Spleen (tissue), 11 donors: ENCODE results near the gene RSAD1. TPM values are rescaled to one million over a fixed set of nuclear protein-coding genes. Genes with fewer than 3 reads are reported as not detected.

Experiments
- DNase-seq: peaks from one replicate; pipeline ENCODE4 v3.0.0-alpha.2; 2020
- H3K27ac ChIP-seq, 8 donors: fragments of 200-600 bp; sonication (generic) in 7 of 8; 1 replicate in 4 of 8; 2 replicates in 4 of 8; pipeline versions ENCODE4 v1.5.0 to v1.8.0; 2016 to 2021; ENCODE audit warnings: inconsistent platforms in 4 of 8, mild to moderate bottlenecking in 4 of 8, moderate library complexity in 1 of 8
- H3K27me3 ChIP-seq, 7 donors: fragments of 200-600 bp; sonication (generic) in 6 of 7; replicated peaks in 1 of 7; 1 replicate in 4 of 7; 2 replicates in 3 of 7; pipeline versions ENCODE4 v1.5.0 to v1.8.0; 2016 to 2021; ENCODE audit warnings: inconsistent platforms in 3 of 7, mild to moderate bottlenecking in 1 of 7
- H3K36me3 ChIP-seq, 6 donors: fragments of 200-600 bp; sonication (generic) in 5 of 6; 1 replicate in 4 of 6; 2 replicates in 2 of 6; pipeline versions ENCODE4 v1.5.0 to v1.8.0; 2016 to 2021; ENCODE audit warnings: inconsistent platforms in 2 of 6
- H3K4me1 ChIP-seq, 6 donors: fragments of 200-600 bp; sonication (generic) in 5 of 6; 1 replicate in 3 of 6; 2 replicates in 3 of 6; pipeline versions ENCODE4 v1.5.0 to v1.8.0; 2016 to 2021; ENCODE audit warnings: inconsistent platforms in 3 of 6
- H3K4me3 ChIP-seq, 8 donors: fragments of 200-600 bp; sonication (generic) in 7 of 8; 1 replicate in 4 of 8; 2 replicates in 4 of 8; pipeline versions ENCODE4 v1.5.0 to v1.8.0; 2016 to 2021; ENCODE audit warnings: inconsistent platforms in 4 of 8, mild to moderate bottlenecking in 4 of 8, moderate library complexity in 2 of 8
- H3K9me3 ChIP-seq, 8 donors: fragments of 200-600 bp; sonication (generic) in 7 of 8; 1 replicate in 4 of 8; 2 replicates in 4 of 8; pipeline versions ENCODE4 v1.5.0 to v1.8.0; 2016 to 2021; ENCODE audit warnings: inconsistent platforms in 4 of 8
- CTCF ChIP-seq, 11 experiments: fragments of 200-600 bp in 7 of 11; fragments of 450-650 bp in 4 of 11; sonication (generic) in 4 of 11; IDR thresholded peaks in 8 of 11; conservative IDR thresholded peaks in 3 of 11; 1 replicate in 7 of 11; 2 replicates in 4 of 11; pipeline versions ENCODE4 v1.4.0 to v1.8.0; 2016 to 2021; ENCODE audit warnings: antibody characterized with exemption in 11 of 11, inconsistent platforms in 4 of 11, mild to moderate bottlenecking in 1 of 11
- POLR2A ChIP-seq, 3 donors: fragments of 450-650 bp; IDR thresholded peaks; one replicate each; pipeline ENCODE4 v1.5.1; 2017; ENCODE audit warnings: antibody characterized with exemption in 3 of 3, mild to moderate bottlenecking in 1 of 3
- POLR2AphosphoS5 ChIP-seq, 3 donors: sonication (generic); formaldehyde crosslinking; IDR thresholded peaks; one replicate each; pipeline ENCODE4 v1.5.1; 2017; ENCODE audit warnings: antibody characterized with exemption in 3 of 3
- WGBS, 5 donors: extraction: QIAGEN DNeasy Blood & Tissue Kit in 3 of 5; methylation state at CpG; one replicate each; pipeline versions ENCODE4 v1.1.5 to v1.1.7; 2013 to 2018; 5-methylcytosine and 5-hydroxymethylcytosine counted together
- intact Hi-C: fragments of 100-400 bp; cut with DNase I; formaldehyde crosslinking; loops from one replicate; pipeline ENCODE4 v1.15.0; 2023; ENCODE audit warnings: low total_unique reads
- polyA plus RNA-seq, 3 donors: library from polyadenylated mRNA; stranded (reverse); fragments of 200-250 nt; gene quantifications; one replicate each; pipeline ENCODE4 v1.2.1, GENCODE V29; 2013
- total RNA-seq, 7 donors: library from RNA; depleted of rRNA in 3 of 7; stranded (reverse); fragments of >200 nt in 3 of 7; fragmentation: NEBNext Ultra II Directional in 4 of 7; extraction: Animal tissue kit (Norgen Biotek cat#: 25700) in 4 of 7; gene quantifications; one replicate each; pipeline versions ENCODE4 v1.1.0 to v1.2.1, GENCODE V29; 2016 to 2021
- donor health status: healthy with polysubstance abuse.
- donor health status: DM: no; HTN: no; CAD: no; lungs with moderate emphysema.
- donor health status: DM: no; HTN: no; CAD: no.
- donor health status: Bipolar disorder and iron deficiency.
- donor health status: healthy.
- donor health status: DM: no; HTN: no; CAD: no.
- donor health status: DM: yes; HTN: yes; CAD: no.

RSAD1 gene
- total and polyA plus RNA-seq, 10 donors = 24.1 to 56.2 (median 38.8) TPM

- Histone ChIP-seq H3K36me3 (no peaks in the 10 kb centered on the region), H3K4me3 (no peak overlapping the region), H3K4me1 (no peaks in the 10 kb centered on the region), H3K9me3 (no peaks in the 10 kb centered on the region), H3K27me3 (no peaks in the 10 kb centered on the region), H3K27ac (no peak overlapping the region)
- no peak for DNase-seq
- 93 to 100% (median 95%) methylated on average over 2 of the region's 2 CpGs for WGBS, 5 donors
- TF ChIP-seq CTCF (IDR thresholded peaks at IDR 0.05 in 8 of 11, conservative IDR thresholded peaks at IDR 0.05 in 3 of 11) (no peak), POLR2A (IDR thresholded peaks at IDR 0.05) (no peak), POLR2AphosphoS5 (IDR thresholded peaks at IDR 0.05) (no peak)
- intact Hi-C loops = no loop called here
Measured at GRCh38 chr17:50499721-50500120, 21.1 kb downstream of the RSAD1 start.

- Histone ChIP-seq H3K9me3 (no peaks in the 10 kb centered on the region), H3K4me1 (no peaks in the 10 kb centered on the region), H3K27ac (no peak overlapping the region), H3K4me3 (no peak overlapping the region), H3K36me3 (no peaks in the 10 kb centered on the region), H3K27me3 (no peaks in the 10 kb centered on the region)
- 28 to 46% (median 37%) methylated on average over 5 of the region's 5 CpGs for WGBS, 5 donors
- TF ChIP-seq POLR2AphosphoS5 (IDR thresholded peaks at IDR 0.05) (no peak), POLR2A (IDR thresholded peaks at IDR 0.05) (no peak), CTCF (IDR thresholded peaks at IDR 0.05 in 8 of 11, conservative IDR thresholded peaks at IDR 0.05 in 3 of 11) (peak in 7 of 11 experiments; percentile 23 to 56 (median 42))
- intact Hi-C loops = no loop called here
- no peak for DNase-seq
Measured at GRCh38 chr17:50501054-50501453, 22.4 kb downstream of the RSAD1 start.

- peak; percentile 27 for DNase-seq
- H3K27me3 ChIP-seq = no peaks in the 10 kb centered on the region
- no peaks in the 10 kb centered on the region for H3K9me3 ChIP-seq
- H3K36me3 ChIP-seq = no peaks in the 10 kb centered on the region
- 85 to 92% (median 91%) methylated on average over 9 of the region's 9 CpGs for WGBS, 5 donors
- no peak overlapping the region for H3K4me3 ChIP-seq
- H3K27ac ChIP-seq = no peak overlapping the region
- TF ChIP-seq CTCF (IDR thresholded peaks at IDR 0.05 in 8 of 11, conservative IDR thresholded peaks at IDR 0.05 in 3 of 11) (no peak), POLR2A (IDR thresholded peaks at IDR 0.05) (no peak), POLR2AphosphoS5 (IDR thresholded peaks at IDR 0.05) (no peak)
- H3K4me1 ChIP-seq = peaks cover 0 to under 1% (median 0%) of the 10 kb centered on the region in 6 donors
- intact Hi-C loops = no loop called here
Measured at GRCh38 chr17:50502301-50502990, 23.8 kb downstream of the RSAD1 start.

- WGBS, 5 donors = 48 to 63% (median 56%) methylated on average over 7 of the region's 7 CpGs
- Histone ChIP-seq H3K9me3 (no peaks in the 10 kb centered on the region), H3K4me3 (no peak overlapping the region), H3K27me3 (peaks cover 0 to 14% (median 0%) of the 10 kb centered on the region in 7 donors), H3K4me1 (peaks cover 0 to 20% (median 13%) of the 10 kb centered on the region in 6 donors), H3K36me3 (no peaks in the 10 kb centered on the region), H3K27ac (no peak overlapping the region)
- TF ChIP-seq POLR2AphosphoS5 (IDR thresholded peaks at IDR 0.05) (no peak), POLR2A (IDR thresholded peaks at IDR 0.05) (no peak), CTCF (IDR thresholded peaks at IDR 0.05 in 8 of 11, conservative IDR thresholded peaks at IDR 0.05 in 3 of 11) (no peak)
- intact Hi-C loops = no loop called here
- DNase-seq = no peak
Measured at GRCh38 chr17:50505591-50506130, 27.0 kb downstream of the RSAD1 start.
